Activated naive CD4-positive, alpha-beta T cell treated with anti-CD3 and anti-CD28 coated beads, Interleukin-2, amount 50 U/mL, for 16 hours (primary cell): Measurements from ENCODE around the gene GDF2.

Experiments used
- DNase-seq: peaks from one replicate; pipeline ENCODE4 v3.0.0-alpha.2; 2020

GDF2 gene

GRCh38 chr10:47314416-47314970, 7.8 kb upstream of the GDF2 start:
- DNase-seq = no peak

- DNase-seq = no peak
These were observed 6.8 kb upstream of the GDF2 start for GRCh38 chr10:47315421-47315820.

- DNase-seq = no peak
These were observed 6.1 kb upstream of the GDF2 start for GRCh38 chr10:47316131-47316530.

GRCh38 chr10:47317251-47317650, 5.0 kb upstream of the GDF2 start:
- no peak for DNase-seq

GRCh38 chr10:47318706-47319105, 3.5 kb upstream of the GDF2 start:
- no peak for DNase-seq

GRCh38 chr10:47319784-47320183, 2.5 kb upstream of the GDF2 start:
- DNase-seq = no peak

GRCh38 chr10:47320812-47321211, 1.4 kb upstream of the GDF2 start:
- no peak for DNase-seq

- no peak for DNase-seq
These were observed 596 bp upstream of the GDF2 start for GRCh38 chr10:47321521-47322195.

- DNase-seq = no peak
These were observed 833 bp downstream of the GDF2 start for GRCh38 chr10:47323087-47323486.

GRCh38 chr10:47323636-47324296, 1.5 kb downstream of the GDF2 start:
- DNase-seq = no peak

GRCh38 chr10:47325303-47326291, 3.3 kb downstream of the GDF2 start:
- DNase-seq = no peak

- DNase-seq = no peak
These were observed 4.2 kb downstream of the GDF2 start for GRCh38 chr10:47326306-47326926.

GRCh38 chr10:47326927-47327330, 4.7 kb downstream of the GDF2 start:
- no peak for DNase-seq

GRCh38 chr10:47329855-47330254, 7.6 kb downstream of the GDF2 start:
- DNase-seq = no peak

GRCh38 chr10:47330366-47330765, 8.1 kb downstream of the GDF2 start:
- DNase-seq = no peak

- DNase-seq = no peak
These were observed 8.6 kb downstream of the GDF2 start for GRCh38 chr10:47330804-47331203.

- no peak for DNase-seq
These were observed 9.2 kb downstream of the GDF2 start for GRCh38 chr10:47331491-47331890.

- no peak for DNase-seq
These were observed 9.7 kb downstream of the GDF2 start for GRCh38 chr10:47331954-47332353.

GRCh38 chr10:47332371-47332770, 10.1 kb downstream of the GDF2 start:
- no peak for DNase-seq

GRCh38 chr10:47332946-47333345, 10.7 kb downstream of the GDF2 start:
- DNase-seq = no peak

- no peak for DNase-seq
These were observed 11.3 kb downstream of the GDF2 start for GRCh38 chr10:47333532-47333931.

GRCh38 chr10:47334466-47335295, 12.4 kb downstream of the GDF2 start:
- DNase-seq = no peak
